CD4-positive, alpha-beta T cell (primary cell): ENCODE measurements around the gene AFF3. TPM values are rescaled to one million over a fixed set of nuclear protein-coding genes. Genes with fewer than 3 reads are reported as not detected.

Experiments used
- ATAC-seq: fragments of 200-7000 bp; cut with Tn5 transposase; one replicate; pipeline ENCODE4 v1.10.0; 2022; ENCODE audit warnings: mild to moderate bottlenecking; ENCODE audit not compliant: poor library complexity
- CTCF ChIA-PET: fragments of 350-600 bp; sonication (Branson Sonifier 250); formaldehyde crosslinking; loops from one replicate; lab custom pipeline; 2021; ENCODE audit warnings: antibody characterized with exemption, inconsistent platforms; lab: Charles Lee
- POLR2A ChIA-PET: fragments of 350-600 bp; sonication (Branson Sonifier 250); formaldehyde crosslinking; loops from one replicate; lab custom pipeline; 2021; ENCODE audit warnings: antibody characterized with exemption, inconsistent platforms; lab: Charles Lee
- DNase-seq, 14 experiments: peaks; one replicate each; pipeline ENCODE4 v3.0.0-alpha.2; 2013 to 2020; ENCODE audit warnings: mixed read lengths in 2 of 14
- H3K27ac ChIP-seq, 2 donors: one replicate each; pipeline versions ENCODE4 v1.5.1 to v1.7.0; 2013; ENCODE audit warnings: low read length in 2 of 2, low read depth in 1 of 2, mild to moderate bottlenecking in 1 of 2
- H3K27me3 ChIP-seq, 2 experiments: 1 replicate in 1 of 2; 2 replicates in 1 of 2; pipeline versions ENCODE4 v1.6.1 to v1.7.0; 2013; ENCODE audit warnings: low read length in 2 of 2, control low read depth in 1 of 2, mild to moderate bottlenecking in 1 of 2, moderate library complexity in 1 of 2; ENCODE audit not compliant: insufficient read depth in 2 of 2, control insufficient read depth in 1 of 2
- H3K36me3 ChIP-seq: one replicate; pipeline ENCODE4 v1.6.1; 2013; ENCODE audit warnings: low read length, control low read depth; ENCODE audit not compliant: insufficient read depth
- H3K4me1 ChIP-seq: one replicate; pipeline ENCODE4 v1.6.1; 2013; ENCODE audit warnings: low read length, control low read depth; ENCODE audit not compliant: insufficient read depth
- H3K4me3 ChIP-seq: one replicate; pipeline ENCODE4 v1.5.1; 2013; ENCODE audit warnings: mild to moderate bottlenecking, low read length, moderate library complexity
- H3K9me3 ChIP-seq, 2 experiments: 1 replicate in 1 of 2; 2 replicates in 1 of 2; pipeline versions ENCODE4 v1.6.1 to v1.7.0; 2013; ENCODE audit warnings: low read length in 2 of 2, mild to moderate bottlenecking in 2 of 2, control low read depth in 1 of 2, moderate library complexity in 1 of 2; ENCODE audit not compliant: control insufficient read depth in 1 of 2, insufficient read depth in 1 of 2
- H3K27ac Mint-ChIP-seq: one replicate; pipeline ENCODE4 v1.8.0; 2020; ENCODE audit warnings: mixed read lengths
- H3K27me3 Mint-ChIP-seq: one replicate; pipeline ENCODE4 v1.8.0; 2021; ENCODE audit warnings: mixed read lengths
- H3K36me3 Mint-ChIP-seq: one replicate; pipeline ENCODE4 v1.8.0; 2021; ENCODE audit warnings: low read depth, mixed read lengths
- H3K4me1 Mint-ChIP-seq: one replicate; pipeline ENCODE4 v1.8.0; 2021; ENCODE audit warnings: low read depth, mixed read lengths
- H3K4me3 Mint-ChIP-seq: one replicate; pipeline ENCODE4 v1.8.0; 2020; ENCODE audit warnings: mild to moderate bottlenecking, mixed read lengths
- H3K9me3 Mint-ChIP-seq: one replicate; pipeline ENCODE4 v1.8.0; 2020; ENCODE audit warnings: mixed read lengths
- CTCF ChIP-seq: fragments of 200-600 bp; IDR thresholded peaks from one replicate; pipeline ENCODE4 v1.8.0; 2022; ENCODE audit warnings: antibody characterized with exemption, mild to moderate bottlenecking
- intact Hi-C, 2 experiments: fragments of 100-400 bp; cut with DNase I in 1 of 2; cut with micrococcal nuclease in 1 of 2; formaldehyde crosslinking; loops; one replicate each; pipeline versions ENCODE4 v1.15.1 to v1.9.0; 2023 to 2025; cut with DNase I, micrococcal nuclease
- total RNA-seq, 174 experiments: library from RNA in 2 of 174; stranded (reverse) in 2 of 174; gene quantifications; one replicate each; pipeline ENCODE4 v1.2.3 and lab custom pipeline; 2021 to 2026

Gene AFF3
- total RNA-seq, 2 experiments from 2014 or later = 15.4 to 15.7 TPM

DNA sequence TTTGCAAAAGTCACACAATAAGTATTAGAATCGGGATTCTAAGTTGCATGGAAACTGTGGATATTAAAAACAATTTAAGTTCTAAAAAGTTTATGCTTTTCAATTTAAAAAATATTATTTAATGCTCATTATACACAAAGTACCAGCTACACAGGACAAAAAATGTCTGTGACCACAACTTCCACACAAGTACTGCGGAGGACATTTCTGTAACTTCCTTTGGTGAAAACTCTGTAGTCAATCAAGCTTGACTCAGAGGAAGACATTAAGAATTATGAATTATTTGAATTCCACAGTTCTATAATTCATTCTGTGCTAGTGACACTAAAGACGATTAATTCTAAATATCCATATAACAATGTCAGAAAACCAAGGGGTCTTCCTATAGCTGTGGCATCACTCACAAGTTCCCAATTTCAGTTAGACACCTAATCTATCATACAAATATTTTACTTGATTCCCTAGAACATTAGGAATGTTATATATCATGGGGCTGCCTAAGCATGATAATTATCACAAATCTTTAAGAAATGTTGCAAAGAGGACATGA, 120.5 kb downstream of the AFF3 start:
- Histone ChIP-seq H3K4me1 (no peaks in the 10 kb centered on the region), H3K27ac (no peak overlapping the region), H3K27me3 (peaks cover 0 to 2% of the 10 kb centered on the region in 2 experiments), H3K36me3 (no peaks in the 10 kb centered on the region), H3K9me3 (no peaks in the 10 kb centered on the region), H3K4me3 (no peak overlapping the region)
- ChIA-PET CTCF (no interaction called here), POLR2A (no interaction called here)
- no peak for TF ChIP-seq CTCF
- intact Hi-C loops = no loop called here
- Mint-ChIP-seq H3K36me3 (no peaks in the 10 kb centered on the region), H3K4me3 (no peak overlapping the region), H3K9me3 (no peaks in the 10 kb centered on the region), H3K27me3 (no peaks in the 10 kb centered on the region), H3K4me1 (no peaks in the 10 kb centered on the region), H3K27ac (no peak overlapping the region)
- DNase-seq = no peak
- ATAC-seq = no peak

DNA sequence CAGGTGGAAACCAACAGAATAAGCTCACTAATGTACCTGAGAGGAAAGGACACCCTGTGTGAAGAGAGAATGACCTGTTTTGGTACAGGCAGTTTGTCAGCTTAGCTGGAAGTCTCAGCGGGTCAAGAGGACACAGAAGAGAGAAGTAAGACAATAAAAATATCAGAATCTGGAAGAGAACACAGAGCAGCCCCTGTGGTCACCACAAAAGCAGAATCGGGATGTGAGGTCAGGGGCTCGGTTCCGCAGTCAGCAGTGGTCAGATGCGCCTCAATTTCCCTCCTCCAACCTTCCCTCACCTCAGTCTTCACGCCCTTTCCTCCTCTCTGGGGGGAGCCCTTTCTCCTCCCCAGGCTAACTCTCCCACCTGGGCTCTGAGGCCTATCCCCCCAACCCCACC, 122.9 kb downstream of the AFF3 start:
- Histone ChIP-seq H3K9me3 (peaks cover 0 to 7% of the 10 kb centered on the region in 2 experiments), H3K27ac (no peak overlapping the region), H3K36me3 (no peaks in the 10 kb centered on the region), H3K4me1 (no peaks in the 10 kb centered on the region), H3K4me3 (no peak overlapping the region), H3K27me3 (peaks cover 0 to 2% of the 10 kb centered on the region in 2 experiments)
- intact Hi-C loops = no loop called here
- TF ChIP-seq CTCF = no peak
- Mint-ChIP-seq H3K4me3 (no peak overlapping the region), H3K36me3 (no peaks in the 10 kb centered on the region), H3K9me3 (no peaks in the 10 kb centered on the region), H3K4me1 (no peaks in the 10 kb centered on the region), H3K27me3 (no peaks in the 10 kb centered on the region), H3K27ac (no peak overlapping the region)
- ATAC-seq (no peak), DNase-seq (no peak)
- ChIA-PET POLR2A (no interaction called here), CTCF (no interaction called here)

DNA sequence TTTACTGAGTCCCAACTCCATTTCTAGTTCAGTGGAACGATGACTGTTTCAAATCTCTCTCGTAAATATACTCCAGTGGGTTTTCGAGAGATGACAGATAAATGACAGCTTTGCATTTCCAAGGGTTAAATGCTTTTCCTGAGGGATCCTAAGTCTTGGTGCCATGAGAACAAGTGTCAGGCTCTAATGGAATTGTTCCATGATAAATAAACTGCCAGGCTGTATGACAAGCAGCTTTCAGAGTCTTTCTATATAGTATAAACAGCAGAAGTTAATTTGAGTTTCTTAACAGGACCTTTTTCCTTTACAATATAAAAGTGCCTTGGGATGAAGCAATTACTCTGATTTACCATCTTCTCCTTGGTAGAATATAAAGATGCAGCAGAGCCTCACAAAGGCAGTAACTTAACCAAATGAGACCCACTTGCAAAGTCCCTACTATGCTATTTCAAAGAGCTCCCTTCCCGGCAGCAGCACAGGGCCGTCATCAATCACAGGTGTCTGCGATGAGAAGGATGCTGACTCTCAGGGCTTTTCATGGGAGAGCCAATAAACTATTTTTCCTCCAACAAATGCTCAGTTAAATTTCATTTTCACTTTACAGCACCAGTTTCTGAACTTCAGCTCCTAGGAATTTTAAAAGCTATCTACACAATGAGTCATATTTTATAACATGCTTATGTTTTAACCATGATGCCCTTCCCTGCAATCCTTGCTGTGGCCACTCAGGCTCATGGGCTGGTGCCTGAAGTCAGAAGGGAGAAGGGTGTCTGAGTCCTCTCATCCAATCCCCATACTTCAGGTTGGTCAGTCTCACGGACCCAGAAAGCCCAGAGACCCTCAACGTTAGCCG, 123.8 kb downstream of the AFF3 start:
- no peaks in the 10 kb centered on the region for H3K36me3 Mint-ChIP-seq
- no peak for TF ChIP-seq CTCF
- peaks cover 0 to 7% of the 10 kb centered on the region in 2 experiments for H3K9me3 ChIP-seq
- no peaks in the 10 kb centered on the region for H3K27me3 Mint-ChIP-seq
- H3K4me3 ChIP-seq = no peak overlapping the region
- H3K27ac Mint-ChIP-seq = no peak overlapping the region
- POLR2A ChIA-PET = no interaction called here
- DNase-seq = no peak
- H3K36me3 ChIP-seq = no peaks in the 10 kb centered on the region
- CTCF ChIA-PET = no interaction called here
- no peaks in the 10 kb centered on the region for H3K4me1 ChIP-seq
- intact Hi-C loops = no loop called here
- H3K9me3 Mint-ChIP-seq = no peaks in the 10 kb centered on the region
- H3K27me3 ChIP-seq = peaks cover 0 to 2% of the 10 kb centered on the region in 2 experiments
- no peak overlapping the region for H3K4me3 Mint-ChIP-seq
- no peak for ATAC-seq
- no peak overlapping the region for H3K27ac ChIP-seq
- H3K4me1 Mint-ChIP-seq = no peaks in the 10 kb centered on the region
